MM.1S (cell line): ENCODE measurements around the gene MRPL37.

Experiments used
- CTCF ChIP-seq: fragments of 300-600 bp; sonication (generic); IDR thresholded peaks from 2 replicates; pipeline ENCODE4 v1.5.1; 2016; ENCODE audit warnings: antibody characterized with exemption, low read length, mixed read lengths
- EZH2 ChIP-seq: fragments of 300-600 bp; sonication (generic); optimal IDR thresholded peaks from 2 replicates; pipeline ENCODE3; 2017; ENCODE audit warnings: low read depth, mild to moderate bottlenecking, antibody characterized with exemption, low read length, mixed read lengths
- EZH2phosphoT487 ChIP-seq: fragments of 300-600 bp; sonication (generic); IDR thresholded peaks from 2 replicates; pipeline ENCODE4 v1.6.1; 2018; ENCODE audit warnings: antibody characterized with exemption, low read length

- TF ChIP-seq CTCF (no peak), EZH2phosphoT487 (no peak), EZH2 (no peak)
Measured at GRCh38 chr1:54204199-54204598, 4.2 kb downstream of the MRPL37 start.
